Caco-2 (cell line): ENCODE measurements around the gene NUP98. TPM values are rescaled to one million over a fixed set of nuclear protein-coding genes. Genes with fewer than 3 reads are reported as not detected.
"Not testable (repeated sequence)": the region's sequence is repeated elsewhere in the genome, so short reads cannot be mapped to it uniquely, and the experiment has no call there.

ENCODE experiments used
- BruUV-seq: library from RNA; stranded (reverse); fragments of 400-500 nt; replicated peaks from 2 replicates; lab custom pipeline; 2021; lab: Mats Ljungman, UMichigan
- CTCF ChIA-PET: fragments of 300-600 bp; sonication (Branson Sonifier 250); formaldehyde crosslinking; loops from one replicate; lab custom pipeline; 2022; ENCODE audit warnings: antibody characterized with exemption; lab: Charles Lee
- POLR2A ChIA-PET: fragments of 300-600 bp; sonication (Branson Sonifier 250); formaldehyde crosslinking; loops from one replicate; lab custom pipeline; 2022; ENCODE audit warnings: antibody characterized with exemption; lab: Charles Lee
- DNase-seq, 2 experiments: peaks; one replicate each; pipeline versions ENCODE4 v3.0.0 to v3.0.0-alpha.2; 2020 to 2022
- H3K27me3 ChIP-seq: replicated peaks from 2 replicates; pipeline ENCODE4 v1.6.0; 2011; ENCODE audit warnings: low read length; ENCODE audit not compliant: control insufficient read depth, insufficient read depth
- H3K36me3 ChIP-seq: 2 replicates; pipeline ENCODE4 v1.5.1; 2011; ENCODE audit warnings: low read length; ENCODE audit not compliant: control insufficient read depth, insufficient read depth
- H3K4me1 ChIP-seq: fragments of 250-450 bp; sonication (Bioruptor Pico); 2 replicates; pipeline ENCODE4 v1.5.1; 2020; ENCODE audit warnings: mild to moderate bottlenecking
- H3K4me3 ChIP-seq: 2 replicates; pipeline ENCODE4 v1.5.1; 2011; ENCODE audit warnings: low read depth, mild to moderate bottlenecking, control low read depth, low read length
- H3K9me3 ChIP-seq: fragments of 250-450 bp; sonication (Bioruptor Pico); 2 replicates; pipeline ENCODE4 v1.5.1; 2020; ENCODE audit warnings: mild to moderate bottlenecking, moderate library complexity
- H3K27ac Mint-ChIP-seq: one replicate; pipeline ENCODE4 v1.8.0; 2022; ENCODE audit warnings: mixed read lengths; ENCODE audit not compliant: unreplicated experiment
- H3K27me3 Mint-ChIP-seq: one replicate; pipeline ENCODE4 v1.8.0; 2022; ENCODE audit warnings: mixed read lengths; ENCODE audit not compliant: insufficient read depth, unreplicated experiment
- H3K36me3 Mint-ChIP-seq: one replicate; pipeline ENCODE4 v1.8.0; 2022; ENCODE audit warnings: mild to moderate bottlenecking, mixed read lengths; ENCODE audit not compliant: insufficient read depth, unreplicated experiment
- H3K4me1 Mint-ChIP-seq: one replicate; pipeline ENCODE4 v1.8.0; 2022; ENCODE audit warnings: low read depth, mixed read lengths; ENCODE audit not compliant: unreplicated experiment
- H3K4me3 Mint-ChIP-seq: one replicate; pipeline ENCODE4 v1.8.0; 2022; ENCODE audit warnings: mild to moderate bottlenecking, moderate library complexity, mixed read lengths; ENCODE audit not compliant: unreplicated experiment
- H3K9me3 Mint-ChIP-seq: one replicate; pipeline ENCODE4 v1.8.0; 2022; ENCODE audit warnings: mixed read lengths; ENCODE audit not compliant: unreplicated experiment
- CTCF ChIP-seq, 2 experiments: fragments of 200-600 bp in 1 of 2; IDR thresholded peaks; 1 replicate in 1 of 2; 2 replicates in 1 of 2; pipeline versions ENCODE4 v1.5.1 to v1.8.0; 2011 to 2022; ENCODE audit warnings: antibody characterized with exemption in 1 of 2, control low read depth in 1 of 2, inconsistent platforms in 1 of 2, low read depth in 1 of 2, low read length in 1 of 2, mild to moderate bottlenecking in 1 of 2, moderate library complexity in 1 of 2; ENCODE audit not compliant: insufficient read depth in 1 of 2, severe bottlenecking in 1 of 2, unreplicated experiment in 1 of 2
- intact Hi-C: fragments of 100-400 bp; cut with micrococcal nuclease; formaldehyde crosslinking; loops from one replicate; pipeline ENCODE4 v1.10.0; 2022; ENCODE audit not compliant: unreplicated experiment
- total RNA-seq: library from RNA; stranded (reverse); gene quantifications from 2 replicates; pipeline ENCODE4 v1.2.3, GENCODE V29; 2022

The NUP98 gene
- total RNA-seq, 1 experiment from 2014 or later, result 146 TPM

- Histone ChIP-seq H3K36me3 (peaks cover 1% of the 10 kb centered on the region; the same call in 1 of the 2 replicates), H3K4me3 (peak overlapping the region; percentile 59), H3K27me3 (no peaks in the 10 kb centered on the region), H3K9me3 (no peaks in the 10 kb centered on the region), H3K4me1 (peaks cover 15% of the 10 kb centered on the region)
- no peak for TF ChIP-seq CTCF (IDR thresholded peaks at IDR 0.05; ENCODE audit: insufficient read depth in 1 of 2, low read depth in 1 of 2, low read length in 1 of 2, severe bottlenecking in 1 of 2, unreplicated experiment in 1 of 2)
- CTCF ChIA-PET, result interaction anchor here (3.3 kb wide), 1 partner anchor 12 kb away, joined by 32 read pairs; the partner anchor contains the start of gene PGAP2
- H3K36me3 Mint-ChIP-seq, result peaks cover 68% of the 10 kb centered on the region
- no peaks in the 10 kb centered on the region for H3K9me3 Mint-ChIP-seq
- BruUV-seq, result no TSS peak
- intact Hi-C loops, result loop anchor here (2.0 kb wide), 1 partner anchor 13 kb away; no protein-coding TSS in a partner anchor
- no peak for DNase-seq
- peaks cover 7% of the 10 kb centered on the region for H3K4me1 Mint-ChIP-seq
- H3K27me3 Mint-ChIP-seq, result no peaks in the 10 kb centered on the region
- POLR2A ChIA-PET, result interaction anchor here (1.0 to 1.3 kb wide), 2 partner anchors 12 to 13 kb away, joined by 3 to 4 read pairs; no protein-coding TSS in a partner anchor
- peak overlapping the region; percentile 96 for H3K27ac Mint-ChIP-seq
- peak overlapping the region; percentile 90 for H3K4me3 Mint-ChIP-seq
Observed at GRCh38 chr11:3796002-3796311, 1.4 kb downstream of the NUP98 start.

- BruUV-seq, result TSS peak; percentile 53
- peak in 1 of 2 experiments; percentile 13 for DNase-seq
- Histone ChIP-seq H3K9me3 (no peaks in the 10 kb centered on the region), H3K27me3 (no peaks in the 10 kb centered on the region), H3K36me3 (peaks cover 1% of the 10 kb centered on the region; the same call in 1 of the 2 replicates), H3K4me3 (peak overlapping the region; percentile 59), H3K4me1 (peaks cover 15% of the 10 kb centered on the region)
- no peak for TF ChIP-seq CTCF (IDR thresholded peaks at IDR 0.05; ENCODE audit: insufficient read depth in 1 of 2, low read depth in 1 of 2, low read length in 1 of 2, severe bottlenecking in 1 of 2, unreplicated experiment in 1 of 2)
- Mint-ChIP-seq H3K36me3 (peaks cover 74% of the 10 kb centered on the region), H3K27me3 (no peaks in the 10 kb centered on the region), H3K9me3 (no peaks in the 10 kb centered on the region), H3K4me3 (peak overlapping the region; percentile 90), H3K4me1 (peaks cover 7% of the 10 kb centered on the region), H3K27ac (peak overlapping the region; percentile 96)
- ChIA-PET POLR2A (interaction anchor here (1.3 kb wide), 1 partner anchor 14 kb away, joined by 4 read pairs; no protein-coding TSS in a partner anchor), CTCF (interaction anchor here (3.3 kb wide), 1 partner anchor 13 kb away, joined by 32 read pairs; the partner anchor contains the start of gene PGAP2)
- intact Hi-C loops, result loop anchor here (2.0 kb wide), 1 partner anchor 13 kb away; no protein-coding TSS in a partner anchor
Observed at GRCh38 chr11:3795131-3796001, 2.0 kb downstream of the NUP98 start.

GRCh38 chr11:3794387-3794786 lies 3.0 kb downstream of the NUP98 start:
- CTCF ChIA-PET, H3K4me1 Mint-ChIP-seq, H3K4me3 Mint-ChIP-seq: not testable (repeated sequence)

More at GRCh38 chr11:3794387-3794786, 3.0 kb downstream of the NUP98 start:
- intact Hi-C loops, H3K4me3 ChIP-seq, H3K9me3 Mint-ChIP-seq, BruUV-seq, H3K9me3 ChIP-seq, POLR2A ChIA-PET, H3K27ac Mint-ChIP-seq, H3K36me3 ChIP-seq, H3K27me3 Mint-ChIP-seq, H3K27me3 ChIP-seq: not testable (repeated sequence)
- peak in 1 of 2 experiments; percentile 27 for DNase-seq
- H3K4me1 ChIP-seq, result peaks cover 15% of the 10 kb centered on the region
- peaks cover 81% of the 10 kb centered on the region for H3K36me3 Mint-ChIP-seq
